SW 1271 (cell line): Measurements from ENCODE around the gene KIF16B.
"Not testable (repeated sequence)": the region's sequence is repeated elsewhere in the genome, so short reads cannot be mapped to it uniquely, and the experiment has no call there.

Experiments used
- DNase-seq, 2 experiments: peaks; one replicate each; lab custom pipeline; 2025; lab: John Stamatoyannopoulos, UW

KIF16B gene

GRCh38 chr20:16553684-16554083, 19.6 kb downstream of the KIF16B start:
- no peak for DNase-seq

DNA sequence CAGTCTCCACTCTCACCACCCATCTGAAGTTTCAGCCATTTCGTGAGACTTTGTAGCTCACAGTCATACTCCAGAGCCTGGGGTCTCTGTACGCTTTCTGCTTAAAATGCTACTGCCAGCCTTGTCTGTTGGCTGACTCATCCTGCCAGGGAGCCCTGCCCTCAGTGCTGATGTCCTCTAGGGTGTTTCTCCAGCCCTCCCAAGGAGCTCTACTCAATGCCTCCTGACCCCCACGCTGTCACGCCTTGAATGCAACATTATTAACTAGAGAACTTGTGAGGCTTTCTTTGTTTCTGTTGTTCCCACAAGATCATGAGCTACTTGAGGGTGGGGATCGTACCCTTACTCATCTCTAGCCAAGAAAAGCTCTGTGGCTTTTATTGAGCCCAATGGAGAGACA, 20.1 kb downstream of the KIF16B start:
- no peak for DNase-seq

DNA sequence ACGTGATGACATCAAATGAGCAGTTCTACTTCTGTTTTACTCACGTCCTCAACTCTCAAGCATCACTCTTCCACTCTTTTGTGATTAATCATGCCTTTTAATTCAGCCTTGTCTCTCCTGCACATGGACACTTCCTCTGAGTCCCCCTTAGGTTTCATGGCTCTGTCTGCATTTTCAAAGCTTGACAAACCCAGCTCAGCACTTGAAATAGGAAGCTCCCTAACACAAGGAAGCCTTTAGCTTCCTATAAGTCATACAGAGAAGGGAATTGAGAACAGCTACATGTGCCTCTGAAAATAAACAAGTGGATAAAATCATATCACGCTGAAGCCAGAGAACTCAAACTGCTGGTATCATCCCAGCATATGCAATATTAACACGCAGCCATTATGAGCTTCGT, 21.2 kb downstream of the KIF16B start:
- no peak for DNase-seq

GRCh38 chr20:16551607-16552006, 21.6 kb downstream of the KIF16B start:
- DNase-seq = no peak

GRCh38 chr20:16548068-16548672, 25.1 kb downstream of the KIF16B start:
- no peak for DNase-seq

DNA sequence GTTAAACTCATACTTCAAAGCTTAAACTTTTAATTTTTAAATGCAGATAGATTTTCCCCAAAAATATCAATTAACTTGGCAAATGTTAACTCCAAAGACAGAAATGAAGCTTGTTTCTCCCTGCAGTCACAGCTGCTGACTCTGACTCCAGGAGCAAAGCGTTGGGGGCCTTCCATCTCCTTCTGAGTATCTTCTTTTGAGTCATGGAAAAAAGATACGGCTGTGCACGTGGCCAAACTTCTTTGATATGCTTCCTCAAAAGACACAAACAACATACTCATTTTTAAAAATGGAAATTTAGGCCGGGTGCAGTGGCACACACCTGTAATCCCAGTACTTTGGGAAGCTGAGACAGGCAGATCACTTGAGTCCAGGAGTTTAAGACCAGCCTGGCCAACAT, 28.3 kb downstream of the KIF16B start:
- DNase-seq = no peak

DNA sequence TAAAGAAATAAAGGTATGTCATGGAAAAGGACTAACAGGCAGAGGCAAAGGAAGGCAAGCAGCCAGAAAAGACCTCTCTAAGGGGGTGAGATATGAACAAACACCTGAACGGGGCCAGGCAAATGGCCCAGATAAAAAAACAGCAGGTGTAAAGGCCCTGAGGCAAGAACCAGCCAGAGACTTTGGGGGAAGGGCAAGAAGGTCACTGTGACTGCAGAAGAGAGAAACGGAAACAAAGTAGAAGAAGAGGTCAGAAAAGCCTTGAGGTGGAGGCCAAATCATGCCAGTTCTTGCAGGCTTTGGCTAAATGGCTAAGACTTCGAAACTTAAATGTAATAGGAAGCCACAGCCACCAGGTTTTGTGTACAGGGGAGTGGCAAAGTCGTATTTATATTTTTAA, 30.8 kb downstream of the KIF16B start:
- DNase-seq = no peak

DNA sequence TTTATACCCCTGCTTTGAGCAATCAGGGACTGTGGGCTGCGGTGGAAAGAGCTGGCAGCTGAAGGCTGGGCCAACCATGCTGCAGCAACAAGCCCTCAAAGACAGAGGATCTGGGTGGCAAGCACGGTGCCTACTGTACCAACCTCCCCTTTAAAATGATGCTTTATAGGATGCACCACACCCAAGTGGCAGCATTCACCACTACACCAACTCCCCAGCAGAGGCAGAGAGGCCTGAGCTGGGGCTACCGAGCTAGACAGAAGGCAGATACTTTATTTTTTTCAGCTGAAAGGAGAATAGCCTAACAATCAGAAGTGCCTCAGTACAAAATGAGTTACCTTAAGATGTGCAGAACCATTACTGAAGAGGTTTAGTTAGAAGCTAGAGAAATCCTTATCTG, 31.4 kb downstream of the KIF16B start:
- DNase-seq = no peak

- DNase-seq = no peak
Observed at GRCh38 chr20:16541226-16541625, 32.0 kb downstream of the KIF16B start.

DNA sequence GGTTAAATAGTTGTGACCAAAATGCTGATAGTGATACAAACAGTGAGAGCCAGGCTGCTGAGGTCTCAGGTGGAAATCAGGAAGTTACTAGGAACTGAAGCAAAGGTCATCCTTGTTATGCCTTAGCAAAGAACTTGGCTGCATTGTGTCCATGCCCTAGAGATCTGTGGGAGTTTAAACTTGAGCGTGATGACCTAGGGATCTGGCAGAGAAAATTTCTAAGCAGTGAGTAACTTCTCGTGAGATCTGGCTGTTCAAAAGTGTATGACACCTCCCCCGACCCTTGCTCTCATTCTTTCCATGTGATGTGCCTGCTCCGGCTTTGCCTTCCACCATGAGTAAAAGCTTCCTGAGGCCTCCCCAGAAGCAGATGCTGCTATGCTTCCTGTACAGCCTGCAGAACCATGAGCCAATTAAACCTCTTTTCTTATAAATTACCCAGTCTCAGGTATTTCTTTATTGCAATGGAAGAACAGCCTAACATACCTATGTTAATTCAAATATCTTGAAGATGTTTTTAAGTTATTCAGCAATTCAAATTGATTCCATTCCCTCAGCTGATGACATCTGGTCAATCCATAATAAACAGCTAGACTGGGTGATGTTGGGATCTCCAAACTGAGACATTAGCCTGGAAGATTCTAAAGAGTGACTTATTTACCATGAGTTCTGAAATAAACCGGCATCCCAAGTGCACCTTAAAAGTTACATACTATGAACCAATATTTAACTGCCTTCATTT, 33.8 kb downstream of the KIF16B start:
- no peak for DNase-seq

GRCh38 chr20:16538779-16539178, 34.5 kb downstream of the KIF16B start:
- DNase-seq = no peak

DNA sequence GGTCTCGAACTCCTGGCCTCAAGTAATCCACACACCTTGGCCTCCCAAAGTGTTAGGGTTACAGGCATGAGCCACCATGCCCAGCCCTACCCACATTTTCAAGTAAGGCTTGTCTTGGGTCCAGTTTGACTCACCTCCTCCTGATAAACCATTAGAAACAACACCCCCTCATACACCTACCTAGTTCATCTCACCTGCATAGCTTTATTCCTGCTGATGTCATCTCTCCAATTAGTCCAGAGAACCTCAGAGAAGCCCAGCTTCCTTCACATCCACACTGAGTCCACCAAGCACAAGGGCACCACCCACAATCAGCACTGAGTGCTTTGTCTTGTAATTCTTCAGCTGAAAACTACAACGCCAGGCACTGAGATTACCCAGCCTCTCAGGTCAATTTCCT, 35.3 kb downstream of the KIF16B start:
- no peak for DNase-seq

GRCh38 chr20:16537025-16537665, 36.1 kb downstream of the KIF16B start:
- DNase-seq = no peak

DNA sequence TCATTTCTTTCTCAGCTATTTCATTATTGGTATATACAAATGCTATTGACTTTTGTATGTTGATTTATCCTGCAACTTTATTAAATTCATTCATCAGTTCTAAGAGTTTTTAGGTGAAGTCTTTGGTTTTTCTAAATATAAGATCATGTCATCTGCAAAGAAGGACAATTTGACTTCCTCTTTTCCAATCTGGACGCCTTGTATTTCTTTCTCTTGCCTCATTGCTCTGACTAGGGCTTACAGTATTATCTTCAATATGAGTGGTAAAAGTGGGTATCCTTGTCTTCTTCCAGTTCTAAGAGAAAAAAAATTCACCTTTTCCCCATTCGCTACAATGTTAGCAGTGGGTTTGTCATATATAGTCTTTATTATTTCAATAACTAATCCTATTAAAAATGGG, 38.0 kb downstream of the KIF16B start:
- DNase-seq = no peak

DNA sequence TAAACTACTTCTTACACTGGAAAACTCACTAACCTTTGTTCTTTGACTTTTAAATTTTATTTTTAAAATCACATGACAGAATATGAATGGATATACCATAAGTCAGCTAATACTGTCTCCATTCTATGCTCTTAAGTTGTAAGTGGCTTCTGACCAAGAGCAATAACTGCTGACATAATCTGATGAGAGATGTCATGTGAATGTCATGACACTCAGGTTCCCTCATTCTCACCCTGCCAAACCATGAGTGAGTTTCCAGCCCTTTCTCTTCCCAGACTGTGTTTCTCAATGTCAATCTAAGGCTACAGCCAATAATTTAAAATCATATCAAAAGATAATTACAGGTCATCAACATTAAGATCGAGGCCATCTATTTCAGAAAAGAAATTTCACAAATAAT, 39.7 kb downstream of the KIF16B start:
- DNase-seq = no peak

- no peak for DNase-seq
Observed at GRCh38 chr20:16531485-16531884, 41.8 kb downstream of the KIF16B start.

DNA sequence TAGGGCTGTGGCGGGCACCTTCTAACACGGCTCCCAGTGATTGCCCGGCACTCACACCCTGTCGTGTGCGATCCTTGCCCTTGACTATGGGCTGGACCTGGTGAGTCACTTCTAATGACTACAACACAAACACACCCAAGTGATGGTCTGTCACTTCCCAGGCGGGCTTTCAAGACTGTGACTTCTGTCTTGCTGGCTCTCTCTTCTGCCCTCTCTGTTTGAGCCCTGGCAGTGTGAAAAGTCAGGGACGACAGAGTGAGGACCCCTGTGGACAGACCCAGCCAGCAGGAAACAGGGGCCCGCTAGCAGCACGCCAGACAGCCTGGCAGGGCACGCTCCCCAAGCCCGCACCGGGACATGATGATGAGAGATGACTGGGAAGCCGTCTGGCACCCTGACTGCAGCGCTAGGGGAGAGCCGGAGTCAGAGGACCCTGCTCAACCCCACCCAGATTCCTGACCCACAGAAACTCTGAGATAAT, 43.0 kb downstream of the KIF16B start:
- DNase-seq = peak in 1 of 2 experiments; percentile 27

- peak in 1 of 2 experiments; percentile 30 for DNase-seq
Observed at GRCh38 chr20:16528078-16528477, 45.2 kb downstream of the KIF16B start.

GRCh38 chr20:16527438-16527837, 45.8 kb downstream of the KIF16B start:
- no peak for DNase-seq

DNA sequence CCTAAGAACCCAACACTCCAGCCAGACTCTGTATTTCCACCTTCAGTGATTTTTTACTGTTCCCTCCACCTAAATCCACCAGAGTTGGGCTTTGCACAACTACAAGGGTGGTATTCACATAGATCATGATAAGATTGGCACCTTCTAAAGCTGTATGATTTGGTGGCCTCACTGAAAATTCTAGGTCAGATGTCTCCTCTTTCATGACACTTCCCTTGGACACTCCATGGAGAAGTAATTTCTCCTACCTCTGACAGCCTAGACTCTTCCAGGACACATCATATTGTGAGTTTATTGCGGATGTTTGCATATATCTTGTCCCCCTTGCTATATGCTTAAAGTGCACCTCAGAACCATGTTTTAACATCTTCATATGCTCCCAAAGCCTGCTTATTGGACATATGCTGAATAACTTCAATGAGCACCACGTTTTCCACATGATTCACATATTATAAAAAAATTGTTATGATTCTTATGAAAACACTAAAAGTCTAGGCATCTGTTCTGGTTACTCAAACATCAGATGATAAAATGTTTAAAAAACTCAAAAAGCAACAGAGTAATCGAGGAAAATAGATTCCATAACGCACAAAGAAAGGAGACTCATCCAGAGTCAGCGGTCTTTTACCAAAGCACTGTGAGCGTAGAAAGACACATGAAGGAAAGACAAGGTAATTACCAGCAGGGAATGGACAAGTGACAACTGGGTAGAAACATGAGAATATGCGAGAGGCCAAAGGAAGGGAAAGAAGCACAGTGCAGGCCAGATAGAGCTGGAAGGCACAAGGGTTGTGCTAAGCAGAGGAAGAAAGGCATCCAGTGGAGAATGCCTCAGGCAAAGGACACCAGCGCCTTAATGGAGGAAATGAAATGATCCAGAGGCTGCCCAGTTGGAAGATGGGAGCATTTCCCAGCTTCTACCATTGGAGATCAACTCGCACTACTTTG, 46.5 kb downstream of the KIF16B start:
- no peak for DNase-seq

DNA sequence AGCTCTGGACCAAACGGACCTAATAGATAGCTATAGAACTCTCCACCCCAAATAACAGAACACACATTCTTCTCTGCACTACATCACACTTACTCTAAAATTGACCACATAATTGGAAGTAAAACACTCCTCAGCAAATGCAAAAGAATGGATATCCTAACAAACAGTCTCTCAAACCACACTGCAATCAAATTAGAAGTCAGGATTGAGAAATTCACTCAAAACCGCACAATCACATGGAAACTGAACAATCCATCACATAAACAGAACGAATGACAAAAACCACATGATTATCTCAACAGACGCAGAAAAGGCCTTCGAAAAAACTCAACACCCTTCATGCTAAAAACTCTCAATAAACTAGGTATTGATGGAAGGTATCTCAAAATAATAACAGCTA, 50.6 kb downstream of the KIF16B start:
- not testable (repeated sequence) for DNase-seq

GRCh38 chr20:16520154-16520553, 53.1 kb downstream of the KIF16B start:
- DNase-seq = no peak
